ENCODE results near the gene CST9. TPM values are rescaled to one million over a fixed set of nuclear protein-coding genes. Genes with fewer than 3 reads are reported as not detected.

CST9 gene
- total RNA-seq, 1 donor from 2014 or later, result not detected

DNA sequence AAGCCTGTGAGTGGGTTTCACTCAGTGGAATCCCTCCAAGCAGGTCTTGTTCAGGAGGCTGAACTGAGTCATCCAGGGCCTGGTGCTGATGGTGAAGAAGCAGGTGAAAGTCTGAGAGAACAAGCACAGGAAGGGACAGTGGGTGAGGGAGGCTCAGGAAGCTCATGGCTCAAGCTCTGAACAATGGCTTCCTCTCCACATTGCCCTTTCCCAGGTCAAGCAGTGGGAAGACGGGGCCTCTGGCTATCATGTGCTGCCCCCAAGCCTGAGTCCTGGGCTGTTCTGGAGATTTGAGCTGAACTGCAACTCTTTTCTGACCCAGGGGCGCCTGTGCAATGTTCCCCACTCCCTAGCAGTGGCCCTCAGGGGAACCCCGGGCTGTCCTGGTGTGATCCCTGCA, 40.8 kb downstream of the CST9 start:
- Histone ChIP-seq H3K9me3 (replicated peaks) (peaks cover 35% of the 10 kb centered on the region), H3K36me3 (no peaks in the 10 kb centered on the region), H3K27ac (replicated peaks) (no peak overlapping the region), H3K4me3 (no peak overlapping the region), H3K27me3 (ENCODE audit: low read depth) (peaks cover 48% of the 10 kb centered on the region), H3K4me1 (no peaks in the 10 kb centered on the region)
- intact Hi-C loops (cut with micrococcal nuclease), result no loop called here
- no peak for DNase-seq
- TF ChIP-seq, protein P1, sequence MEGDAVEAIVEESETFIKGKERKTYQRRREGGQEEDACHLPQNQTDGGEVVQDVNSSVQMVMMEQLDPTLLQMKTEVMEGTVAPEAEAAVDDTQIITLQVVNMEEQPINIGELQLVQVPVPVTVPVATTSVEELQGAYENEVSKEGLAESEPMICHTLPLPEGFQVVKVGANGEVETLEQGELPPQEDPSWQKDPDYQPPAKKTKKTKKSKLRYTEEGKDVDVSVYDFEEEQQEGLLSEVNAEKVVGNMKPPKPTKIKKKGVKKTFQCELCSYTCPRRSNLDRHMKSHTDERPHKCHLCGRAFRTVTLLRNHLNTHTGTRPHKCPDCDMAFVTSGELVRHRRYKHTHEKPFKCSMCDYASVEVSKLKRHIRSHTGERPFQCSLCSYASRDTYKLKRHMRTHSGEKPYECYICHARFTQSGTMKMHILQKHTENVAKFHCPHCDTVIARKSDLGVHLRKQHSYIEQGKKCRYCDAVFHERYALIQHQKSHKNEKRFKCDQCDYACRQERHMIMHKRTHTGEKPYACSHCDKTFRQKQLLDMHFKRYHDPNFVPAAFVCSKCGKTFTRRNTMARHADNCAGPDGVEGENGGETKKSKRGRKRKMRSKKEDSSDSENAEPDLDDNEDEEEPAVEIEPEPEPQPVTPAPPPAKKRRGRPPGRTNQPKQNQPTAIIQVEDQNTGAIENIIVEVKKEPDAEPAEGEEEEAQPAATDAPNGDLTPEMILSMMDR (IDR thresholded peaks at IDR 0.05; ENCODE audit: borderline replicate concordance), result no peak

DNA sequence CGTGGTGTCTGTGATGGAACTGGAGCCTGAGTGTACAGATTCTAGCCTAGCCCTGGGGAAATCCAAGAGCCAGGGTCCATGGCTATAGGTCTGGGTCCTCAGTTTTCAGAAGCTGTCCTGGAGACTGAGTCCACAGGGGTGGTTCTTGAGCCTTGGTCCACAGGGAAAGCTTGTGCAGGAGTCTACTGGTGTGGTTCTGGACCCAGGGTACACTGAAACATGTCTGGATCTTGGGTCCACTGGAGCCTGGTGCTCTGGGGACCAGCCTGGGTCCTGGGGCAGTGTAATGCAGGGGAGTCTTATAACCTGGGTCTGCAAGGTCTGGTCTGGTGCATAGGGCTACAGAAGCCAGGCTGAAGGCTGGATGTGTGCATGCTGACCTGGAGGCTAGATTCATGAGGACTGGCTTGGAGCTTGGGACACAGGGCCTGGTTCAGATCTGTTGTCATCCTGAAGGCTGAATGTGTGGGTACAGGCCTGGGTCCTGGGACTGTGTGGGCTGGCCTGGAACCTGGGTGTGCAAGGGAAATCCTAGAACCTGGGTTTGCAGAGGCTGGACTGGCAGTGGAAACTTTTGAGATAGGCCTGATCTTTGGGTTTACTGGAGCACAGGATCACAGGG, 42.9 kb downstream of the CST9 start:
- intact Hi-C loops (cut with micrococcal nuclease), result no loop called here
- Histone ChIP-seq H3K9me3 (replicated peaks) (peaks cover 54% of the 10 kb centered on the region), H3K27me3 (ENCODE audit: low read depth) (peaks cover 31% of the 10 kb centered on the region), H3K4me1 (no peaks in the 10 kb centered on the region), H3K27ac (replicated peaks) (no peak overlapping the region), H3K36me3 (no peaks in the 10 kb centered on the region), H3K4me3 (no peak overlapping the region)
- TF ChIP-seq, protein P1 (IDR thresholded peaks at IDR 0.05; ENCODE audit: borderline replicate concordance), result no peak
- DNase-seq, result no peak

DNA sequence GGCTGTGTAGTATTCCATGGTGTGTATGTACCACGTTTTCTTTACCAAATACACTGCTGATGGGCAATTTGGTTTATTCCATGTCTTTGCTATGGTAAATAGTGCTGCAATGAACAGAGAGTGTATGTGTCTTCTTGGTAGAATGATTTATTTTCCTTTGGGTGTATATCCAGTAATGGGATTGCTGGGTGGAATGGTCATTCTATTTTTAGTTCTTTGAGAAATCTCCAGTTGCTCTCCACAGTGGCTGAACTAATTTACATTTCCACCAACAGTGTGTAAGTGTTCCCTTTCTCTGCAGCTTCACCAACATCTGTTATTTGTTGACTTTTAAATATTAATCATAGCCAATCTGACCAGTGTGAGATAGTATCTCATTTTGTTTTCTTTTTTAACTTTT, 51.3 kb downstream of the CST9 start:
- Histone ChIP-seq H3K27me3 (ENCODE audit: low read depth) (peaks cover 17% of the 10 kb centered on the region), H3K4me1 (no peaks in the 10 kb centered on the region), H3K4me3 (no peak overlapping the region), H3K36me3 (no peaks in the 10 kb centered on the region), H3K9me3 (replicated peaks) (peaks cover 36% of the 10 kb centered on the region), H3K27ac (replicated peaks) (no peak overlapping the region)
- intact Hi-C loops (cut with micrococcal nuclease), result no loop called here
- TF ChIP-seq, protein P1 (IDR thresholded peaks at IDR 0.05; ENCODE audit: borderline replicate concordance), result no peak
- DNase-seq, result no peak

Other genes with a start within 250 kb of the CST9 start
- 24.9 TPM for gene GZF1, start 243.7 kb downstream of the CST9 start, total RNA-seq
- 5.2 TPM for gene NAPB, start 184.4 kb downstream of the CST9 start, total RNA-seq
- gene CSTL1, start 166.2 kb downstream of the CST9 start, total RNA-seq, result not detected
- gene CST11, start 153.0 kb downstream of the CST9 start, total RNA-seq, result not detected
- gene CST8, start 114.8 kb downstream of the CST9 start, total RNA-seq, result not detected
- not detected for gene CST9L, start 37.4 kb downstream of the CST9 start, total RNA-seq
- gene CST3, start 32.0 kb upstream of the CST9 start, total RNA-seq, result 576 TPM
- gene CST4, start 83.1 kb upstream of the CST9 start, total RNA-seq, result not detected
- not detected for gene CST1, start 145.0 kb upstream of the CST9 start, total RNA-seq
- not detected for gene CST2, start 220.8 kb upstream of the CST9 start, total RNA-seq